Measurements from ENCODE around the gene AACS.

The AACS gene

GRCh38 chr12:125155366-125155765, 90.1 kb downstream of the AACS start:
- Histone ChIP-seq H3K79me2 (ENCODE audit: control insufficient read depth, low read length) (no peaks in the 10 kb centered on the region), H3K4me2 (ENCODE audit: low read length) (no peak overlapping the region), H3K36me3 (ENCODE audit: control insufficient read depth, low read length) (peaks cover 1% of the 10 kb centered on the region; the same call in 1 of the 2 replicates), H3K27me3 (ENCODE audit: control insufficient read depth, low read length) (no peaks in the 10 kb centered on the region), H3K4me1 (ENCODE audit: control insufficient read depth, low read length) (peaks cover 20% of the 10 kb centered on the region), H3K9me3 (ENCODE audit: control insufficient read depth, insufficient read depth, low read length) (no peaks in the 10 kb centered on the region; the same call in 1 of the 2 replicates), H3K4me3 (ENCODE audit: low read length) (no peak overlapping the region), H3K9me2 (replicated peaks; ENCODE audit: control insufficient read depth, low read length) (no peaks in the 10 kb centered on the region), H3F3A (ENCODE audit: control insufficient read depth, insufficient read depth) (peaks cover 3% of the 10 kb centered on the region), H3K27ac (ENCODE audit: low read depth, low read length) (no peak overlapping the region), H4K20me1 (ENCODE audit: control insufficient read depth, insufficient read depth, low read depth, low read length) (no peaks in the 10 kb centered on the region)
- TF ChIP-seq EZH2phosphoT487 (IDR thresholded peaks at IDR 0.05; ENCODE audit: borderline replicate concordance, low read length) (no peak), CTCF (IDR thresholded peaks at IDR 0.05; ENCODE audit: low read depth, low read length, poor library complexity, severe bottlenecking) (no peak)

GRCh38 chr12:125157177-125157576, 91.9 kb downstream of the AACS start:
- Histone ChIP-seq H3K4me2 (ENCODE audit: low read length) (no peak overlapping the region), H3K27me3 (ENCODE audit: control insufficient read depth, low read length) (no peaks in the 10 kb centered on the region), H3K27ac (ENCODE audit: low read depth, low read length) (no peak overlapping the region), H3K9me3 (ENCODE audit: control insufficient read depth, insufficient read depth, low read length) (no peaks in the 10 kb centered on the region), H3K4me1 (ENCODE audit: control insufficient read depth, low read length) (peaks cover 22% of the 10 kb centered on the region), H4K20me1 (ENCODE audit: control insufficient read depth, insufficient read depth, low read depth, low read length) (no peaks in the 10 kb centered on the region), H3K36me3 (ENCODE audit: control insufficient read depth, low read length) (no peaks in the 10 kb centered on the region), H3K4me3 (ENCODE audit: low read length) (no peak overlapping the region), H3K79me2 (ENCODE audit: control insufficient read depth, low read length) (no peaks in the 10 kb centered on the region), H3F3A (ENCODE audit: control insufficient read depth, insufficient read depth) (no peaks in the 10 kb centered on the region), H3K9me2 (replicated peaks; ENCODE audit: control insufficient read depth, low read length) (no peaks in the 10 kb centered on the region)
- TF ChIP-seq CTCF (IDR thresholded peaks at IDR 0.05; ENCODE audit: low read depth, low read length, poor library complexity, severe bottlenecking) (no peak), EZH2phosphoT487 (IDR thresholded peaks at IDR 0.05; ENCODE audit: borderline replicate concordance, low read length) (no peak)

- no peaks in the 10 kb centered on the region for H3K36me3 ChIP-seq (ENCODE audit: control insufficient read depth, low read length)
- H3K9me3 ChIP-seq (ENCODE audit: control insufficient read depth, insufficient read depth, low read length): no peaks in the 10 kb centered on the region
- H3K4me2 ChIP-seq (ENCODE audit: low read length): no peak overlapping the region
- no peak overlapping the region for H3K27ac ChIP-seq (ENCODE audit: low read depth, low read length)
- no peaks in the 10 kb centered on the region for H3K9me2 ChIP-seq (replicated peaks; ENCODE audit: control insufficient read depth, low read length)
- no peaks in the 10 kb centered on the region for H3K79me2 ChIP-seq (ENCODE audit: control insufficient read depth, low read length)
- no peak overlapping the region for H3K4me3 ChIP-seq (ENCODE audit: low read length)
- H3K27me3 ChIP-seq (ENCODE audit: control insufficient read depth, low read length): no peaks in the 10 kb centered on the region
- no peaks in the 10 kb centered on the region for H3F3A ChIP-seq (ENCODE audit: control insufficient read depth, insufficient read depth)
- peaks cover 22% of the 10 kb centered on the region for H3K4me1 ChIP-seq (ENCODE audit: control insufficient read depth, low read length)
- no peaks in the 10 kb centered on the region for H4K20me1 ChIP-seq (ENCODE audit: control insufficient read depth, insufficient read depth, low read depth, low read length)
- TF ChIP-seq EZH2phosphoT487 (IDR thresholded peaks at IDR 0.05; ENCODE audit: borderline replicate concordance, low read length) (no peak), CTCF (IDR thresholded peaks at IDR 0.05; ENCODE audit: low read depth, low read length, poor library complexity, severe bottlenecking) (no peak)
Observed at GRCh38 chr12:125159702-125160101, 94.5 kb downstream of the AACS start.

Measured in DOHH2 (cell line).